ENCODE results near the gene MMD2. TPM values are rescaled to one million over a fixed set of nuclear protein-coding genes. Genes with fewer than 3 reads are reported as not detected.
"Not testable (repeated sequence)": the region's sequence is repeated elsewhere in the genome, so short reads cannot be mapped to it uniquely, and the experiment has no call there.

The MMD2 gene
- not detected for polyA plus RNA-seq (ENCODE audit: insufficient read length)

- DNase-seq, result no peak
Observed at GRCh38 chr7:4958477-4959301, at the start of gene MMD2. MMD2 (minus strand) TSS chr7:4959187; CDS start chr7:4959017, 170 bp downstream.

- DNase-seq, result no peak
Observed at GRCh38 chr7:5005066-5005465, 46.1 kb upstream of the MMD2 start.

GRCh38 chr7:5001911-5002310 is 42.9 kb upstream of the MMD2 start:
- DNase-seq, result no peak

GRCh38 chr7:5001003-5001402 is 42.0 kb upstream of the MMD2 start:
- DNase-seq, result no peak

GRCh38 chr7:4999369-4999950 is 40.5 kb upstream of the MMD2 start:
- DNase-seq, result no peak

- DNase-seq, result no peak
Observed at GRCh38 chr7:4998910-4999309, 39.9 kb upstream of the MMD2 start.

- no peak for DNase-seq
Observed at GRCh38 chr7:4998244-4998643, 39.3 kb upstream of the MMD2 start.

GRCh38 chr7:4996696-4997222 is 37.8 kb upstream of the MMD2 start:
- no peak for DNase-seq

- no peak for DNase-seq
Observed at GRCh38 chr7:4995429-4995969, 36.5 kb upstream of the MMD2 start.

- no peak for DNase-seq
Observed at GRCh38 chr7:4993471-4993870, 34.5 kb upstream of the MMD2 start.

GRCh38 chr7:4982741-4983140 is 23.8 kb upstream of the MMD2 start:
- not testable (repeated sequence) for DNase-seq

- DNase-seq, result not testable (repeated sequence)
Observed at GRCh38 chr7:4981295-4981890, 22.4 kb upstream of the MMD2 start.

GRCh38 chr7:4975626-4976025 is 16.6 kb upstream of the MMD2 start:
- DNase-seq, result not testable (repeated sequence)

GRCh38 chr7:4973728-4974198 is 14.8 kb upstream of the MMD2 start:
- peak; percentile 93 for DNase-seq

GRCh38 chr7:4972446-4972845 is 13.5 kb upstream of the MMD2 start:
- not testable (repeated sequence) for DNase-seq

- DNase-seq, result no peak
Observed at GRCh38 chr7:4965295-4966022, 6.5 kb upstream of the MMD2 start.

GRCh38 chr7:4964506-4964905 is 5.5 kb upstream of the MMD2 start:
- DNase-seq, result no peak

- no peak for DNase-seq
Observed at GRCh38 chr7:4962872-4963775, 4.1 kb upstream of the MMD2 start.

GRCh38 chr7:4960363-4960762 is 1.4 kb upstream of the MMD2 start:
- DNase-seq, result no peak

GRCh38 chr7:4959893-4960292 is 906 bp upstream of the MMD2 start:
- no peak for DNase-seq

- DNase-seq, result no peak
Observed at GRCh38 chr7:4959306-4959705, 319 bp upstream of the MMD2 start.
